CD4-positive, CD25-positive, alpha-beta regulatory T cell (primary cell): ENCODE data around the gene TM4SF20. TPM values are rescaled to one million over a fixed set of nuclear protein-coding genes. Genes with fewer than 3 reads are reported as not detected.

Experiments used
- ATAC-seq, 2 donors: fragments of 150-1000 bp; cut with Tn5 transposase; one replicate each; pipeline ENCODE4 v1.10.0; 2021; ENCODE audit warnings: low read depth in 2 of 2, moderate number of reproducible peaks in 2 of 2, moderate library complexity in 1 of 2
- DNase-seq, 3 donors: peaks; one replicate each; pipeline versions ENCODE4 v3.0.0 to v3.0.0-alpha.2; 2012 to 2022; ENCODE audit warnings: mixed read lengths in 1 of 3
- H3K27ac ChIP-seq: one replicate; pipeline ENCODE4 v1.7.0; 2013; ENCODE audit warnings: mild to moderate bottlenecking, low read length; ENCODE audit not compliant: insufficient read depth, poor library complexity, severe bottlenecking
- H3K27me3 ChIP-seq: one replicate; pipeline ENCODE4 v1.7.0; 2013; ENCODE audit warnings: low read length; ENCODE audit not compliant: control insufficient read depth, insufficient read depth
- H3K36me3 ChIP-seq: one replicate; pipeline ENCODE4 v1.7.0; 2013; ENCODE audit warnings: mild to moderate bottlenecking, low read length, moderate library complexity; ENCODE audit not compliant: control insufficient read depth, insufficient read depth
- H3K4me1 ChIP-seq: 2 replicates; pipeline ENCODE4 v1.7.0; 2013; ENCODE audit warnings: mild to moderate bottlenecking, low read length; ENCODE audit not compliant: insufficient read depth, control insufficient read depth, poor library complexity, severe bottlenecking
- H3K4me3 ChIP-seq: one replicate; pipeline ENCODE4 v1.7.0; 2013; ENCODE audit warnings: low read depth, mild to moderate bottlenecking, low read length, moderate library complexity
- H3K9me3 ChIP-seq, 2 experiments: 1 replicate in 1 of 2; 2 replicates in 1 of 2; pipeline ENCODE4 v1.7.0; 2013; ENCODE audit warnings: low read length in 2 of 2, mild to moderate bottlenecking in 1 of 2, moderate library complexity in 1 of 2; ENCODE audit not compliant: control insufficient read depth in 2 of 2
- H3K27ac Mint-ChIP-seq, 3 donors: one replicate each; pipeline ENCODE4 v1.8.0; 2020 to 2022; ENCODE audit warnings: mild to moderate bottlenecking in 3 of 3, mixed read lengths in 3 of 3, moderate library complexity in 2 of 3
- H3K27me3 Mint-ChIP-seq: one replicate; pipeline ENCODE4 v1.8.0; 2022; ENCODE audit warnings: mild to moderate bottlenecking, mixed read lengths
- H3K36me3 Mint-ChIP-seq: one replicate; pipeline ENCODE4 v1.8.0; 2020; ENCODE audit warnings: mixed read lengths
- H3K4me1 Mint-ChIP-seq, 4 donors: one replicate each; pipeline ENCODE4 v1.8.0; 2020 to 2022; ENCODE audit warnings: mixed read lengths in 4 of 4, mild to moderate bottlenecking in 1 of 4
- H3K4me3 Mint-ChIP-seq, 4 donors: one replicate each; pipeline ENCODE4 v1.8.0; 2020 to 2022; ENCODE audit warnings: mild to moderate bottlenecking in 4 of 4, mixed read lengths in 4 of 4, moderate library complexity in 3 of 4
- H3K9me3 Mint-ChIP-seq, 7 donors: one replicate each; pipeline ENCODE4 v1.8.0; 2020 to 2022; ENCODE audit warnings: mixed read lengths in 7 of 7, mild to moderate bottlenecking in 3 of 7, moderate library complexity in 2 of 7
- polyA plus RNA-seq, 4 donors: library from polyadenylated mRNA; unstranded; fragments of 300-500 nt; fragmentation: Illumina TruSeq; gene quantifications; one replicate each; pipeline ENCODE4 v1.2.3, GENCODE V29; 2021
- total RNA-seq: library from RNA; stranded (reverse); gene quantifications from one replicate; pipeline ENCODE4 v1.2.3, GENCODE V29; 2022

Gene TM4SF20
- total and polyA plus RNA-seq, 5 donors from 2014 or later = not detected

- Mint-ChIP-seq H3K27me3 (peaks cover 14% of the 10 kb centered on the region), H3K27ac (peak overlapping the region; percentile 48 to 95 (median 90)), H3K4me3 (peak overlapping the region; percentile 89 to 96 (median 96)), H3K9me3 (peaks cover 0 to under 1% (median 0%) of the 10 kb centered on the region in 7 donors), H3K36me3 (peaks cover 13% of the 10 kb centered on the region), H3K4me1 (peaks cover 25 to 55% (median 44%) of the 10 kb centered on the region in 4 donors)
- Histone ChIP-seq H3K4me1 (peaks cover 18% of the 10 kb centered on the region), H3K4me3 (peak overlapping the region; percentile 91), H3K27me3 (peaks cover 2% of the 10 kb centered on the region), H3K27ac (peak overlapping the region; percentile 74), H3K9me3 (no peaks in the 10 kb centered on the region), H3K36me3 (no peaks in the 10 kb centered on the region)
- DNase-seq = no peak
- ATAC-seq = no peak
Observed at GRCh38 chr2:227324642-227324994, 54.5 kb downstream of the TM4SF20 start.

GRCh38 chr2:227323818-227324217, 55.3 kb downstream of the TM4SF20 start:
- no peak for DNase-seq
- Mint-ChIP-seq H3K27me3 (peaks cover 19% of the 10 kb centered on the region), H3K4me3 (peak overlapping the region; percentile 89 to 96 (median 96)), H3K4me1 (peaks cover 20 to 47% (median 38%) of the 10 kb centered on the region in 4 donors), H3K27ac (peak overlapping the region in 1 of 3 donors; percentile 90), H3K9me3 (peaks cover 0 to 2% (median 0%) of the 10 kb centered on the region in 7 donors), H3K36me3 (peaks cover 10% of the 10 kb centered on the region)
- Histone ChIP-seq H3K27me3 (peaks cover 2% of the 10 kb centered on the region), H3K4me3 (no peak overlapping the region), H3K27ac (no peak overlapping the region), H3K36me3 (no peaks in the 10 kb centered on the region), H3K4me1 (peaks cover 18% of the 10 kb centered on the region), H3K9me3 (no peaks in the 10 kb centered on the region)
- no peak for ATAC-seq

- Mint-ChIP-seq H3K4me1 (peaks cover 12 to 36% (median 28%) of the 10 kb centered on the region in 4 donors), H3K4me3 (peak overlapping the region; percentile 27 to 76 (median 39)), H3K9me3 (peaks cover 0 to 3% (median 2%) of the 10 kb centered on the region in 7 donors), H3K36me3 (peaks cover 6% of the 10 kb centered on the region), H3K27me3 (peaks cover 24% of the 10 kb centered on the region), H3K27ac (peak overlapping the region in 1 of 3 donors; percentile 53)
- H3K27ac ChIP-seq = no peak overlapping the region
- H3K27me3 ChIP-seq = peaks cover 2% of the 10 kb centered on the region
- H3K9me3 ChIP-seq = peaks cover 0 to 2% of the 10 kb centered on the region in 2 experiments
- no peak for DNase-seq
- no peak for ATAC-seq
- H3K36me3 ChIP-seq = no peaks in the 10 kb centered on the region
- peaks cover 18% of the 10 kb centered on the region for H3K4me1 ChIP-seq
- no peak overlapping the region for H3K4me3 ChIP-seq
Observed at GRCh38 chr2:227322530-227323205, 56.4 kb downstream of the TM4SF20 start.

DNA sequence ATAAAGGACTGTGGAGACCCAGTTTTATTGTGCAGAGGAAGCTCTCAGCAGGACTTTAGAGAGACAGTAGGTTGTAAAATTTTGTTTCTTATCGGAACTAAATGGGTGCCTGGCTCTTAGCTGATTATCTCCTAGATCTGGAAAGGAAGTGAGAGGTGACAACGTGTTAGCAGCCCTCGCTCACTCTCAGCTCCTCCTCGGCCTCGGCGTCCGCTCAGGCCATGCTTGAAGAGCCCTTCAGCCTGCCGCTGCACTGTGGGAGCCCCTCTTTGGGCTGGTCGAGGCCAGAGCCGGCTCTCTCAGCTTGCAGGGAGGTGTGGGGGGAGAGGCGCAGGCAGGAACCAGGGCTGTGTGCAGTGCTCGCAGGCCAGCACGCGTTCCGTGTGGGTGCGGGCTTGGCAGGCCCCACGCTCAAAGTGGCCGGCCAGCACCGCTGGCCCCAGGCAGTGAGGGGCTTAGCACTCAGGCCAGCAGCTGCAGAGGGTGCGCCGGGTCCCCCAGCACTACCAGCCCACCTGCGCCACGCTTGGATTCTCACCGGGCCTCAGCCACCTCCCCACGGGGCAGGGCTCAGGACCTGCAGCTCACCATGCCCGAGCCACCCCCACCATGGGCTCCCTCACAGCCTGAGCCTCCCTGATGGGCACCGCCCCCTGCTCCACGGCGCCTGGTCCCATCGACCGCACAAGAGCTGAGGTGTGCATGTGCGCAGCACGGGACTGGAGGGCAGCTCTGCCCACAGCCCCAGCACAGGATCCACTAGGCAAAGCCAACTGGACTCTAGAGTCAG, 58.6 kb downstream of the TM4SF20 start:
- ATAC-seq (no peak), DNase-seq (no peak)
- Histone ChIP-seq H3K9me3 (peaks cover 0 to 5% of the 10 kb centered on the region in 2 experiments), H3K27me3 (peaks cover 2% of the 10 kb centered on the region), H3K36me3 (no peaks in the 10 kb centered on the region), H3K4me1 (peaks cover 4% of the 10 kb centered on the region), H3K27ac (no peak overlapping the region), H3K4me3 (no peak overlapping the region)
- no peak overlapping the region for H3K27ac Mint-ChIP-seq
- peaks cover 0 to 16% (median 11%) of the 10 kb centered on the region in 4 donors for H3K4me1 Mint-ChIP-seq
- peaks cover 30% of the 10 kb centered on the region for H3K27me3 Mint-ChIP-seq
- peaks cover 2 to 11% (median 6%) of the 10 kb centered on the region in 7 donors for H3K9me3 Mint-ChIP-seq
- H3K36me3 Mint-ChIP-seq = peaks cover 6% of the 10 kb centered on the region
- H3K4me3 Mint-ChIP-seq = no peak overlapping the region

GRCh38 chr2:227317834-227318233, 61.3 kb downstream of the TM4SF20 start:
- no peak overlapping the region for H3K27ac Mint-ChIP-seq
- Histone ChIP-seq H3K36me3 (no peaks in the 10 kb centered on the region), H3K27ac (no peak overlapping the region), H3K9me3 (peaks cover 0 to 5% of the 10 kb centered on the region in 2 experiments), H3K4me3 (no peak overlapping the region), H3K27me3 (peaks cover 2% of the 10 kb centered on the region), H3K4me1 (no peaks in the 10 kb centered on the region)
- peaks cover 2 to 11% (median 6%) of the 10 kb centered on the region in 7 donors for H3K9me3 Mint-ChIP-seq
- DNase-seq (no peak), ATAC-seq (no peak)
- H3K4me1 Mint-ChIP-seq = peaks cover 0 to 7% (median 1%) of the 10 kb centered on the region in 4 donors
- peaks cover 2% of the 10 kb centered on the region for H3K36me3 Mint-ChIP-seq
- no peak overlapping the region for H3K4me3 Mint-ChIP-seq
- H3K27me3 Mint-ChIP-seq = peaks cover 28% of the 10 kb centered on the region

DNA sequence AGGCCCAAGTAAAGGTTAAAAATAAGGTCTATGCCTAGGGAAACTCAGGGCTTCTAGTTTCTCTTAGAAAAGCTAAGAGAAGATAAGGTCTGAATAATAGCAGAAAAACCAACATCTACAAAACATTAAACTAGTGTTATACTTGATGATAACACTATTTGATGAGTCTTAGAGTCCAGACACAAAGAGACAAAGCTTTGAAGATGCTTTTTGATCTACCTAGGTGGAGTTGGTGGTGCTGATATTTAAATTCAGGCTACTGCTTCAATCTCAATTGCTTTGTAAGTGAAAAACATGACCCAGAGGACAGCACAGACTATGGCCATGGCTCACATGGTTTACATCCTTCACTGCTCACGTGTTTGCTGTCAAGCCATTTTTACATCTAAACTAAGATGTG, 65.8 kb downstream of the TM4SF20 start:
- Mint-ChIP-seq H3K27me3 (peaks cover 12% of the 10 kb centered on the region), H3K9me3 (peaks cover 2 to 11% (median 5%) of the 10 kb centered on the region in 7 donors), H3K4me1 (no peaks in the 10 kb centered on the region), H3K36me3 (no peaks in the 10 kb centered on the region), H3K4me3 (no peak overlapping the region), H3K27ac (no peak overlapping the region)
- Histone ChIP-seq H3K36me3 (no peaks in the 10 kb centered on the region), H3K27me3 (peaks cover 9% of the 10 kb centered on the region), H3K27ac (no peak overlapping the region), H3K4me3 (no peak overlapping the region), H3K4me1 (no peaks in the 10 kb centered on the region), H3K9me3 (peaks cover 0 to 5% of the 10 kb centered on the region in 2 experiments)
- ATAC-seq = no peak
- no peak for DNase-seq

DNA sequence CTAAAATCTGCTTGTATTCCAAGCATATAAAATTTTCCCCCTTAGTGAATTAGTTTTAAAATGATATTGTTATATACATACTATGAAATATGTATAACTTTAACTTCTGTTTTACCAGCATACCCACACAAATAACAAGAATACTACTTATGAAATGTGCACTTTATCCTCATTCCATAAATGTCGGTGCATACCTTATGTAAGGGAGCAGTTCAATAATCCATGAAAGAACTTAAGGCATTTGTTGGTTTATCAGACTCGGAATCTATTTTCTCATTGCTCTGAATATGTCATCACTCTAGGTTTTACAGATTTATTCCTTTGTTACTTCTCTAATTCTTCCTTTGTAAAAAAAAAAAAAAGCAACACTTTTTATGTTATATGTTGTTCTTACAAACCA, 66.5 kb downstream of the TM4SF20 start:
- Histone ChIP-seq H3K27ac (no peak overlapping the region), H3K27me3 (peaks cover 9% of the 10 kb centered on the region), H3K4me3 (no peak overlapping the region), H3K9me3 (peaks cover 0 to 3% of the 10 kb centered on the region in 2 experiments), H3K4me1 (no peaks in the 10 kb centered on the region), H3K36me3 (no peaks in the 10 kb centered on the region)
- Mint-ChIP-seq H3K27ac (no peak overlapping the region), H3K4me1 (no peaks in the 10 kb centered on the region), H3K36me3 (no peaks in the 10 kb centered on the region), H3K27me3 (peaks cover 7% of the 10 kb centered on the region), H3K4me3 (no peak overlapping the region), H3K9me3 (peaks cover under 1 to 9% (median 4%) of the 10 kb centered on the region in 7 donors)
- ATAC-seq (no peak), DNase-seq (no peak)
